ENCODE data around the gene SH3BP1. TPM values are rescaled to one million over a fixed set of nuclear protein-coding genes. Genes with fewer than 3 reads are reported as not detected.

The SH3BP1 gene
- total and polyA plus RNA-seq, 2 of the 13 experiments (the other 11 are each of a cell fraction or from before 2014, with no cell fraction given): 8.4 to 18.5 TPM

DNA sequence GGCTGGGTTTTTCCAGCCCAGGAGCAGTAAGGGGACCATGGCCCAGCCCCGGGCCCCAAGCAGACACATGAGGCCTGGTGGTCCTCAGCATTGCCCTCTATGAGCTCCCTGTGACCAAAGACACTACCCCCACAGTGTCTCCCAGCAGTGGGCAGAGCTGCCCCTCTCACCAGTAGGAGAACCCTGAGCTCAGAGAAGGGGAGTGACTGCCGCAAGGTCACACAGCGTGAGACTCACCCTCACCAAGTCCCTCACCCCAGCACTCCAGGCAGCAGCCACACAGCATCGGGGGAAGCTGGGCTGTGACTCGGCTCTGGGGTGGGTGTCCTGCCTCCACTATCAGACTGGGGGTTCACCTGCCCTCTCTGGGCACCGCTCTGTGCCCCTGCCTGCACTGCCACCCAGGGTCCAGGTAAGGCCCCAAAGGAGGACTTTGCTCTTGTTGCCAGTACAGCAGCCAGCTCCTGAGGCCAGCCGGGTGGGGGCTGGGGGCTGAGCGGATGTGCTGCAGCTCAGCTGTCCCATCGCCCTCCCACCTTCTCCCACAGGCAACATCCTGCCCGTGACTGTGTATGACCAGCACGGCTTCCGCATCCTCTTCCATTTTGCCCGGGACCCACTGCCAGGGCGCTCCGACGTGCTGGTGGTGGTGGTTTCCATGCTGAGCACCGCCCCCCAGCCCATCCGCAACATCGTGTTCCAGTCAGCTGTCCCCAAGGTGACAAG is 7.9 kb upstream of the SH3BP1 start (continued):
- TF ChIP-seq U2AF2 (IDR thresholded peaks at IDR 0.05; ENCODE audit: low read depth, low read length): 0 out of 2 replicates have a peak, but pooled peaks have one; percentile 37
- TF ChIP-seq, protein P1, sequence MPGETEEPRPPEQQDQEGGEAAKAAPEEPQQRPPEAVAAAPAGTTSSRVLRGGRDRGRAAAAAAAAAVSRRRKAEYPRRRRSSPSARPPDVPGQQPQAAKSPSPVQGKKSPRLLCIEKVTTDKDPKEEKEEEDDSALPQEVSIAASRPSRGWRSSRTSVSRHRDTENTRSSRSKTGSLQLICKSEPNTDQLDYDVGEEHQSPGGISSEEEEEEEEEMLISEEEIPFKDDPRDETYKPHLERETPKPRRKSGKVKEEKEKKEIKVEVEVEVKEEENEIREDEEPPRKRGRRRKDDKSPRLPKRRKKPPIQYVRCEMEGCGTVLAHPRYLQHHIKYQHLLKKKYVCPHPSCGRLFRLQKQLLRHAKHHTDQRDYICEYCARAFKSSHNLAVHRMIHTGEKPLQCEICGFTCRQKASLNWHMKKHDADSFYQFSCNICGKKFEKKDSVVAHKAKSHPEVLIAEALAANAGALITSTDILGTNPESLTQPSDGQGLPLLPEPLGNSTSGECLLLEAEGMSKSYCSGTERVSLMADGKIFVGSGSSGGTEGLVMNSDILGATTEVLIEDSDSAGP (CRISPR knock-in tag; IDR thresholded peaks at IDR 0.05; ENCODE audit: borderline replicate concordance): peak; percentile 85
- TF ChIP-seq, protein P2, sequence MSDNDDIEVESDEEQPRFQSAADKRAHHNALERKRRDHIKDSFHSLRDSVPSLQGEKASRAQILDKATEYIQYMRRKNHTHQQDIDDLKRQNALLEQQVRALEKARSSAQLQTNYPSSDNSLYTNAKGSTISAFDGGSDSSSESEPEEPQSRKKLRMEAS (IDR thresholded peaks at IDR 0.05): peak; percentile 31
- peak; percentile 97 for TF ChIP-seq SRSF1 (optimal IDR thresholded peaks at IDR 0.05; ENCODE audit: low read depth, low read length)
- TF ChIP-seq, protein P3, sequence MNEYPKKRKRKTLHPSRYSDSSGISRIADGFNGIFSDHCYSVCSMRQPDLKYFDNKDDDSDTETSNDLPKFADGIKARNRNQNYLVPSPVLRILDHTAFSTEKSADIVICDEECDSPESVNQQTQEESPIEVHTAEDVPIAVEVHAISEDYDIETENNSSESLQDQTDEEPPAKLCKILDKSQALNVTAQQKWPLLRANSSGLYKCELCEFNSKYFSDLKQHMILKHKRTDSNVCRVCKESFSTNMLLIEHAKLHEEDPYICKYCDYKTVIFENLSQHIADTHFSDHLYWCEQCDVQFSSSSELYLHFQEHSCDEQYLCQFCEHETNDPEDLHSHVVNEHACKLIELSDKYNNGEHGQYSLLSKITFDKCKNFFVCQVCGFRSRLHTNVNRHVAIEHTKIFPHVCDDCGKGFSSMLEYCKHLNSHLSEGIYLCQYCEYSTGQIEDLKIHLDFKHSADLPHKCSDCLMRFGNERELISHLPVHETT (CRISPR knock-in tag; conservative IDR thresholded peaks at IDR 0.05): no peak
- TF ChIP-seq ZFY (CRISPR knock-in tag; IDR thresholded peaks at IDR 0.05): peak; percentile 60; the same call in 1 of the 2 replicates
- TF ChIP-seq ZNF766 (CRISPR knock-in tag; IDR thresholded peaks at IDR 0.05; ENCODE audit: borderline replicate concordance): peak; percentile 44; the same call in 1 of the 2 replicates
- TF ChIP-seq, protein P4, sequence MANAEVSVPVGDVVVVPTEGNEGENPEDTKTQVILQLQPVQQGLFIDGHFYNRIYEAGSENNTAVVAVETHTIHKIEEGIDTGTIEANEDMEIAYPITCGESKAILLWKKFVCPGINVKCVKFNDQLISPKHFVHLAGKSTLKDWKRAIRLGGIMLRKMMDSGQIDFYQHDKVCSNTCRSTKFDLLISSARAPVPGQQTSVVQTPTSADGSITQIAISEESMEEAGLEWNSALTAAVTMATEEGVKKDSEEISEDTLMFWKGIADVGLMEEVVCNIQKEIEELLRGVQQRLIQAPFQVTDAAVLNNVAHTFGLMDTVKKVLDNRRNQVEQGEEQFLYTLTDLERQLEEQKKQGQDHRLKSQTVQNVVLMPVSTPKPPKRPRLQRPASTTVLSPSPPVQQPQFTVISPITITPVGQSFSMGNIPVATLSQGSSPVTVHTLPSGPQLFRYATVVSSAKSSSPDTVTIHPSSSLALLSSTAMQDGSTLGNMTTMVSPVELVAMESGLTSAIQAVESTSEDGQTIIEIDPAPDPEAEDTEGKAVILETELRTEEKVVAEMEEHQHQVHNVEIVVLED (CRISPR knock-in tag; IDR thresholded peaks at IDR 0.05; ENCODE audit: borderline replicate concordance): 0 out of 2 replicates have a peak, but pooled peaks have one; percentile 21
- TF ChIP-seq, protein P5, sequence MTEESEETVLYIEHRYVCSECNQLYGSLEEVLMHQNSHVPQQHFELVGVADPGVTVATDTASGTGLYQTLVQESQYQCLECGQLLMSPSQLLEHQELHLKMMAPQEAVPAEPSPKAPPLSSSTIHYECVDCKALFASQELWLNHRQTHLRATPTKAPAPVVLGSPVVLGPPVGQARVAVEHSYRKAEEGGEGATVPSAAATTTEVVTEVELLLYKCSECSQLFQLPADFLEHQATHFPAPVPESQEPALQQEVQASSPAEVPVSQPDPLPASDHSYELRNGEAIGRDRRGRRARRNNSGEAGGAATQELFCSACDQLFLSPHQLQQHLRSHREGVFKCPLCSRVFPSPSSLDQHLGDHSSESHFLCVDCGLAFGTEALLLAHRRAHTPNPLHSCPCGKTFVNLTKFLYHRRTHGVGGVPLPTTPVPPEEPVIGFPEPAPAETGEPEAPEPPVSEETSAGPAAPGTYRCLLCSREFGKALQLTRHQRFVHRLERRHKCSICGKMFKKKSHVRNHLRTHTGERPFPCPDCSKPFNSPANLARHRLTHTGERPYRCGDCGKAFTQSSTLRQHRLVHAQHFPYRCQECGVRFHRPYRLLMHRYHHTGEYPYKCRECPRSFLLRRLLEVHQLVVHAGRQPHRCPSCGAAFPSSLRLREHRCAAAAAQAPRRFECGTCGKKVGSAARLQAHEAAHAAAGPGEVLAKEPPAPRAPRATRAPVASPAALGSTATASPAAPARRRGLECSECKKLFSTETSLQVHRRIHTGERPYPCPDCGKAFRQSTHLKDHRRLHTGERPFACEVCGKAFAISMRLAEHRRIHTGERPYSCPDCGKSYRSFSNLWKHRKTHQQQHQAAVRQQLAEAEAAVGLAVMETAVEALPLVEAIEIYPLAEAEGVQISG (CRISPR knock-in tag; IDR thresholded peaks at IDR 0.05): peak; percentile 64
- TF ChIP-seq ETV5 (CRISPR knock-in tag; IDR thresholded peaks at IDR 0.05; ENCODE audit: borderline replicate concordance): peak; percentile 97
- TF ChIP-seq SOX13 (IDR thresholded peaks at IDR 0.05): no peak
- peak in 1 of 2 experiments; percentile 34; a peak in 1 of 4 replicates for TF ChIP-seq SOX13 (CRISPR knock-in tag; conservative IDR thresholded peaks at IDR 0.05 in 1 of 2, IDR thresholded peaks at IDR 0.05 in 1 of 2)
- TF ChIP-seq ZSCAN21 (CRISPR knock-in tag; IDR thresholded peaks at IDR 0.05; ENCODE audit: borderline replicate concordance): peak; percentile 60; the same call in 1 of the 2 replicates
- TF ChIP-seq, protein P6, sequence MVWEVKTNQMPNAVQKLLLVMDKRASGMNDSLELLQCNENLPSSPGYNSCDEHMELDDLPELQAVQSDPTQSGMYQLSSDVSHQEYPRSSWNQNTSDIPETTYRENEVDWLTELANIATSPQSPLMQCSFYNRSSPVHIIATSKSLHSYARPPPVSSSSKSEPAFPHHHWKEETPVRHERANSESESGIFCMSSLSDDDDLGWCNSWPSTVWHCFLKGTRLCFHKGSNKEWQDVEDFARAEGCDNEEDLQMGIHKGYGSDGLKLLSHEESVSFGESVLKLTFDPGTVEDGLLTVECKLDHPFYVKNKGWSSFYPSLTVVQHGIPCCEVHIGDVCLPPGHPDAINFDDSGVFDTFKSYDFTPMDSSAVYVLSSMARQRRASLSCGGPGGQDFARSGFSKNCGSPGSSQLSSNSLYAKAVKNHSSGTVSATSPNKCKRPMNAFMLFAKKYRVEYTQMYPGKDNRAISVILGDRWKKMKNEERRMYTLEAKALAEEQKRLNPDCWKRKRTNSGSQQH (CRISPR knock-in tag; IDR thresholded peaks at IDR 0.05; ENCODE audit: low read depth): no peak
- peak; percentile 15; the same call in 1 of the 2 replicates for TF ChIP-seq STAG1 (CRISPR knock-in tag; IDR thresholded peaks at IDR 0.05)
- TF ChIP-seq SMAD1 (CRISPR knock-in tag; IDR thresholded peaks at IDR 0.05; ENCODE audit: borderline replicate concordance, low read depth): peak; percentile 77
- TF ChIP-seq SNRNP70 (IDR thresholded peaks at IDR 0.05; ENCODE audit: low read depth, low read length): no peak
- TF ChIP-seq ELF3 (CRISPR knock-in tag; IDR thresholded peaks at IDR 0.05): peak; percentile 76

All from HepG2 (cell line).